Gastroesophageal sphincter (tissue), 4 donors: ENCODE measurements around the gene RAB5IF. TPM values are rescaled to one million over a fixed set of nuclear protein-coding genes. Genes with fewer than 3 reads are reported as not detected.
A peak's percentile ranks its signal among the peaks of the same experiment; 100 is the strongest.

Experiments
- ATAC-seq: fragments of 150-250 bp; one replicate; pipeline ENCODE4 v1.9.1; 2016; ENCODE audit warnings: mild to moderate bottlenecking, moderate library complexity
- H3K27ac ChIP-seq, 4 donors: fragments of 200-600 bp; sonication (generic) in 3 of 4; 1 replicate in 3 of 4; 2 replicates in 1 of 4; pipeline ENCODE4 v1.5.1; 2016 to 2019
- H3K27me3 ChIP-seq: fragments of 200-600 bp; sonication (generic); one replicate; pipeline ENCODE4 v1.5.1; 2019
- H3K36me3 ChIP-seq, 2 donors: fragments of 200-600 bp; sonication (generic); one replicate each; pipeline ENCODE4 v1.5.1; 2019; ENCODE audit warnings: control low read depth in 1 of 2
- H3K4me1 ChIP-seq, 3 donors: fragments of 200-600 bp; sonication (generic); 1 replicate in 2 of 3; 2 replicates in 1 of 3; pipeline ENCODE4 v1.5.1; 2016 to 2019; ENCODE audit warnings: control low read depth in 2 of 3
- H3K4me3 ChIP-seq, 2 donors: fragments of 200-600 bp; sonication (generic); one replicate each; pipeline ENCODE4 v1.5.1; 2019; ENCODE audit warnings: mild to moderate bottlenecking in 1 of 2, moderate library complexity in 1 of 2
- H3K9me3 ChIP-seq, 3 donors: fragments of 200-600 bp; sonication (generic); one replicate each; pipeline ENCODE4 v1.5.1; 2017 to 2019; ENCODE audit warnings: control low read depth in 2 of 3
- EP300 ChIP-seq: sonication (generic); formaldehyde crosslinking; IDR thresholded peaks from one replicate; pipeline ENCODE4 v1.6.1; 2017; ENCODE audit warnings: antibody characterized with exemption, mild to moderate bottlenecking
- POLR2A ChIP-seq, 2 donors: fragments of 450-650 bp; IDR thresholded peaks; one replicate each; pipeline ENCODE4 v1.6.1; 2017; ENCODE audit warnings: antibody characterized with exemption in 2 of 2, mild to moderate bottlenecking in 2 of 2, moderate library complexity in 1 of 2
- POLR2AphosphoS5 ChIP-seq: sonication (generic); formaldehyde crosslinking; IDR thresholded peaks from one replicate; pipeline ENCODE4 v1.6.1; 2017; ENCODE audit warnings: antibody characterized with exemption
- WGBS, 2 donors: methylation state at CpG; one replicate each; pipeline ENCODE4 v1.1.5; 2018; ENCODE audit warnings: low coverage in 1 of 2; 5-methylcytosine and 5-hydroxymethylcytosine counted together
- total RNA-seq, 4 donors: library from RNA; depleted of rRNA; stranded (reverse); fragments of >200 nt; gene quantifications; one replicate each; pipeline ENCODE4 v1.1.0, GENCODE V29; 2016
- TF ChIP-seq, protein P1 (sequence below), 4 experiments: fragments of 200-600 bp in 2 of 4; fragments of 450-650 bp in 2 of 4; sonication (generic) in 1 of 4; IDR thresholded peaks; one replicate each; pipeline ENCODE4 v1.5.1; 2017 to 2019; ENCODE audit warnings: antibody characterized with exemption in 4 of 4, mild to moderate bottlenecking in 2 of 4, moderate library complexity in 2 of 4

Gene RAB5IF
- total RNA-seq, 4 donors from 2014 or later: 66.3 to 100 (median 78.9) TPM

DNA sequence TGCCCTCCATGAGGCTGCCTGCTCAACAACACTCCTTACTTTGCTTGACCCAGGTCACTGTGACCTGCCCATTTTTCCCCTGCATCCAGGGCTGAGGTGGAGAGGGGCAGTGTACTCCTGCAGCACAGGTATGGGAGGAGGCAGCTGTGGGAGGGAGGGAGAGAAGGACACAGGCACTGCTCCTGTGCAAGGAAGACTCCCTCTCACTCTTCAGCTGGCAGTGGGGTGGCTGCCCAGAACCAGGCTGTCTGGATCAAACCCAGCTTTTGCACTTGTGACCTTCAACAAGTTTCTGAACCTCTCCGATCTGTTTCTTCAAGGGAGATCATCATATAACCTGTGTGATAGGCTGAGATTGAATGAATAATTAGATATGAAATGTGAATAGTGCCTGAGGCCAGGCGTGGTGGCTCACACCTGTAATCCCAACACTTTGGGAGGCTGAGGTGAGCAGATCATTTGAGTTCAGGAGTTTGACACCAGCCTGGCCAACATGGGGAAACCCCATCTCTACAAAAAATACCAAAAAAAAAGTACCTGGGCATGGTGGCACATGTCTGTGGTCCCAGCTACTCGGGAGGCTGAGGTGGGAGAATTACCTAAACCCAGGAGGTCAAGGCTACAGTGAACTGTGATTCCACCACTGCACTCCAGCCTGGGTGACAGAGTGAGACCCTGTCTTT, 18.1 kb upstream of the RAB5IF start:
- no peak for TF ChIP-seq POLR2AphosphoS5
- TF ChIP-seq POLR2A (IDR thresholded peaks at IDR 0.05): no peak
- TF ChIP-seq, protein P1, sequence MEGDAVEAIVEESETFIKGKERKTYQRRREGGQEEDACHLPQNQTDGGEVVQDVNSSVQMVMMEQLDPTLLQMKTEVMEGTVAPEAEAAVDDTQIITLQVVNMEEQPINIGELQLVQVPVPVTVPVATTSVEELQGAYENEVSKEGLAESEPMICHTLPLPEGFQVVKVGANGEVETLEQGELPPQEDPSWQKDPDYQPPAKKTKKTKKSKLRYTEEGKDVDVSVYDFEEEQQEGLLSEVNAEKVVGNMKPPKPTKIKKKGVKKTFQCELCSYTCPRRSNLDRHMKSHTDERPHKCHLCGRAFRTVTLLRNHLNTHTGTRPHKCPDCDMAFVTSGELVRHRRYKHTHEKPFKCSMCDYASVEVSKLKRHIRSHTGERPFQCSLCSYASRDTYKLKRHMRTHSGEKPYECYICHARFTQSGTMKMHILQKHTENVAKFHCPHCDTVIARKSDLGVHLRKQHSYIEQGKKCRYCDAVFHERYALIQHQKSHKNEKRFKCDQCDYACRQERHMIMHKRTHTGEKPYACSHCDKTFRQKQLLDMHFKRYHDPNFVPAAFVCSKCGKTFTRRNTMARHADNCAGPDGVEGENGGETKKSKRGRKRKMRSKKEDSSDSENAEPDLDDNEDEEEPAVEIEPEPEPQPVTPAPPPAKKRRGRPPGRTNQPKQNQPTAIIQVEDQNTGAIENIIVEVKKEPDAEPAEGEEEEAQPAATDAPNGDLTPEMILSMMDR (IDR thresholded peaks at IDR 0.05): no peak
- no peak for TF ChIP-seq EP300
- ATAC-seq: no peak
- WGBS, 2 donors: 84 to 100% methylated on average over 1 to 3 of the region's 3 CpGs

DNA sequence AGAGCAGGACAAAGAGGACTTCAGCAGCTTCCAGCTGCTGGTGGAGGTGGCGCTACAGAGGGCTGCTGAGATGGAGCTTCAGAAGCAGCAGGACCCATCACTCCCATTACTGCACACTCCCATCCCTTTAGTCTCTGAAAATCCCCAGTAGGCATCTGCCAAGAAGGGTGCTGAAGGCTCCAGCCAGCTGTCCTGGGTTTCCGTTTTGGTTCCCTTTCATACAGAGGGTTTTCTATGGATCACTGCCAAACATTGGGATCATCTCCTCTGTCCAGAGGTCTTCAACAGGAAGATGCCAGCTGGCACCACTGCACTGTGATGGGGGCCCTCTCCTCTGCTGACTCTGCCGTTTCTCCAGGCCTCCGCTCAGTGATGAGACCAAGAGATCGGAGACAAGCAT, 14.3 kb upstream of the RAB5IF start:
- peaks cover 0 to 55% of the 10 kb centered on the region in 2 donors for H3K36me3 ChIP-seq
- no peaks in the 10 kb centered on the region for H3K9me3 ChIP-seq
- ATAC-seq: no peak
- H3K4me1 ChIP-seq: peaks cover 0 to 8% (median 0%) of the 10 kb centered on the region in 3 donors
- TF ChIP-seq EP300 (no peak), POLR2AphosphoS5 (no peak), POLR2A (IDR thresholded peaks at IDR 0.05) (no peak)
- TF ChIP-seq, protein P1 (IDR thresholded peaks at IDR 0.05): no peak
- no peak overlapping the region for H3K4me3 ChIP-seq
- H3K27me3 ChIP-seq: no peaks in the 10 kb centered on the region
- no peak overlapping the region for H3K27ac ChIP-seq
- WGBS, 2 donors: no CpG with 5 or more reads among the region's 5 CpGs

More for the DNA sequence above, 18.1 kb upstream of the RAB5IF start:
- Histone ChIP-seq H3K4me3 (no peak overlapping the region), H3K4me1 (peaks cover 0 to 6% (median 0%) of the 10 kb centered on the region in 3 donors), H3K36me3 (peaks cover 0 to 54% of the 10 kb centered on the region in 2 donors), H3K27ac (no peak overlapping the region), H3K27me3 (no peaks in the 10 kb centered on the region), H3K9me3 (no peaks in the 10 kb centered on the region)

DNA sequence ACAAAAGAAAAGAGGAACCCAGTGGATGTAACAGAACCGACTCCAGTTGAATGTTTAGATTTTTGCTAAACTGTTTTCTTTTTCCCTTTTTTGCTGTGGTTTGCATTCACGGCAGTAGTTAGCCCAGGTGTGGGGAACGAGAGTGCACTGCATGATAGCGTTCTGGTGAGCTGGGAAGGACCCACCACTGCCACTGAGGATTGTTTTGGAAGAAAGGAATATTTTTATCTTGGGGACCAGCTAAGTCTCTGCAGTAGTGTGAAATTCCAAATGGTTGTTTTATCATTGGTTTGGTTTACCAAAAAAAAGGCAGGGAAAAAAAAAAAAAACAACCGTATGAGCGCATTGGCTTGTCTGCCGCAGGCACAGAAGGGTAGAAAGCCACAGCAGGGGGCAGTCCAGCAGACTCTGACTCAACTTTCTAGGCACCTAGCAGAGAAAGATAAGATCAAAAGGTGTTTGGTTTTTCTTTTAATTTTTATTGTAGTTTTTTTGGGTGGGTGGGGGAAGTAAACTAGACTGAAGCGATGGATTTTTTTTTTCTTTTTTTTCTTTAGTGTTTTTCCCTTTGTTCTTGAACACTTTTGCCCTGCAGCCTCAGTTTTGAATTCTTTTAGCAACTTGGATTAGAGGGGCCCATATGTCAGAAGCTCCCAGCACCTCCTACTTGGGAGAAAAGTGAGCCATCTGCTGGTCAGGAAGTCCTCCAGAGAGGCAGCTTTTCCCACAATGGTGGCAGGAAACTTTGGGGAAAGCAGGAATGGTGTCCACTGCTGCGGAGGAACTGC, 13.5 kb upstream of the RAB5IF start:
- WGBS, 2 donors: 72 to 75% methylated on average over 8 to 9 of the region's 9 CpGs
- H3K4me1 ChIP-seq: peaks cover 0 to 8% (median 0%) of the 10 kb centered on the region in 3 donors
- no peak for ATAC-seq
- TF ChIP-seq, protein P1 (IDR thresholded peaks at IDR 0.05): peak in 2 of 4 experiments; percentile 40 to 57
- TF ChIP-seq POLR2AphosphoS5 (no peak), EP300 (no peak), POLR2A (IDR thresholded peaks at IDR 0.05) (no peak)
- H3K4me3 ChIP-seq: no peak overlapping the region
- H3K27ac ChIP-seq: no peak overlapping the region
- H3K27me3 ChIP-seq: no peaks in the 10 kb centered on the region
- no peaks in the 10 kb centered on the region for H3K9me3 ChIP-seq
- H3K36me3 ChIP-seq: peaks cover 0 to 50% of the 10 kb centered on the region in 2 donors

DNA sequence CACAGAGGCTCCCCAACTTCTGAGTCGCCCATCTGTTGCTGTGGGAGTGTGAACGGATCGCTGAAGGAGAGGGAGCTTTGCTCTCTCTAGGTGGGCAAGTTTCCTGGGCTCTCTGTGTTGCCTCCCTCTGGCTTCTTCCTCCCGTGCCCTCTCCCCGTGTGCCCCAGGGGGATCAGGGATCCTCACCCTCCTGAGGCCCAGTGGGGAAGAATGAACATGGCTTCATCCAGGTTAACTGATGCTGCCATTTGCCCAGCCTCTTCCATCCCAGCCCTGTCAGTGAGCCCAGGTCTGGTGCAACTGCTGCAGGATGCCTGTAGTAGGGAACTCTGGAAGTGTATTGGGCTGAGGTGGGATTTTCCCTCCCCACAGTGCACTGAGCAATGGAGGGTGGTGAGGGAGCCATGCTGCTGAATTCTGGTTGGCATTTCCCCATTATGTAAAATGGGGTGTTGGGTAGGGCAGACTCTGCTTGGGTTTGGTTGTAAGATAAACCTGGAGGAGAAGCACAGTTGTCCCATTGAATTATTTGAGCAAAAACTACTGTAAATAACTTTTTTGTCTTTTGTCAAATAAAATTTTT, 12.1 kb upstream of the RAB5IF start:
- no peak for TF ChIP-seq POLR2AphosphoS5
- TF ChIP-seq, protein P1 (IDR thresholded peaks at IDR 0.05): no peak
- no peak for ATAC-seq
- Histone ChIP-seq H3K27ac (no peak overlapping the region), H3K36me3 (peaks cover 0 to 42% of the 10 kb centered on the region in 2 donors), H3K9me3 (no peaks in the 10 kb centered on the region), H3K27me3 (no peaks in the 10 kb centered on the region), H3K4me3 (no peak overlapping the region), H3K4me1 (peaks cover 0 to 8% (median 0%) of the 10 kb centered on the region in 3 donors)
- 100% methylated on average over 1 of the region's 5 CpGs; no CpG with 5 or more reads in 1 of the 2 donors for WGBS, 2 donors
